GM23338 (cell line): ENCODE results near the gene PKIB. TPM values are rescaled to one million over a fixed set of nuclear protein-coding genes. Genes with fewer than 3 reads are reported as not detected.

ENCODE experiments used
- ATAC-seq: fragments of 200-7000 bp; cut with Tn5 transposase; 3 replicates; pipeline ENCODE4 v1.9.1; 2020
- DNase-seq: peaks from one replicate; pipeline ENCODE4 v3.0.0-alpha.2; 2015; ENCODE audit warnings: low spot score
- H2AFZ ChIP-seq: fragments of 200-600 bp; sonication (generic); 2 replicates; pipeline ENCODE4 v1.8.0; 2016; ENCODE audit warnings: antibody characterized with exemption, mild to moderate bottlenecking, moderate library complexity
- H3F3A ChIP-seq: fragments of 200-600 bp; sonication (generic); replicated peaks from 2 replicates; pipeline ENCODE4 v1.8.0; 2017; ENCODE audit warnings: antibody characterized with exemption, mixed run types, low read depth
- H3K27ac ChIP-seq: fragments of 200-600 bp; sonication (generic); 2 replicates; pipeline ENCODE4 v1.6.1; 2016; ENCODE audit warnings: low read depth
- H3K27me3 ChIP-seq: fragments of 200-600 bp; sonication (generic); 2 replicates; pipeline ENCODE4 v1.8.0; 2016; ENCODE audit warnings: mild to moderate bottlenecking, mixed run types, moderate library complexity; ENCODE audit not compliant: insufficient read depth
- H3K36me3 ChIP-seq: fragments of 200-600 bp; sonication (generic); 2 replicates; pipeline ENCODE4 v1.8.0; 2016; ENCODE audit warnings: mild to moderate bottlenecking; ENCODE audit not compliant: insufficient read depth
- H3K4me1 ChIP-seq: fragments of 200-600 bp; sonication (generic); 2 replicates; pipeline ENCODE4 v1.8.0; 2016; ENCODE audit warnings: mild to moderate bottlenecking, moderate library complexity; ENCODE audit not compliant: insufficient read depth
- H3K4me2 ChIP-seq: fragments of 200-600 bp; sonication (generic); 2 replicates; pipeline ENCODE4 v1.7.1; 2017; ENCODE audit warnings: mixed run types
- H3K4me3 ChIP-seq: fragments of 200-600 bp; sonication (generic); 2 replicates; pipeline ENCODE4 v1.6.1; 2016; ENCODE audit warnings: mixed run types
- H3K79me2 ChIP-seq: fragments of 200-600 bp; sonication (generic); replicated peaks from 2 replicates; pipeline ENCODE4 v1.8.0; 2017; ENCODE audit warnings: mild to moderate bottlenecking; ENCODE audit not compliant: insufficient read depth
- H3K9me2 ChIP-seq: fragments of 200-600 bp; sonication (generic); 2 replicates; pipeline ENCODE4 v1.8.0; 2017; ENCODE audit not compliant: insufficient read depth
- H4K20me1 ChIP-seq: fragments of 200-600 bp; sonication (generic); replicated peaks from 2 replicates; pipeline ENCODE4 v1.8.0; 2017; ENCODE audit warnings: mild to moderate bottlenecking; ENCODE audit not compliant: insufficient read depth
- H3K27ac Mint-ChIP-seq: 2 replicates; pipeline ENCODE4 v1.8.0; 2020; ENCODE audit warnings: inconsistent platforms, mild to moderate bottlenecking, moderate library complexity, mixed read lengths
- H3K27me3 Mint-ChIP-seq: 3 replicates; pipeline ENCODE4 v1.8.0; 2022; ENCODE audit warnings: low read depth, mild to moderate bottlenecking, moderate library complexity, mixed read lengths, inconsistent platforms; ENCODE audit not compliant: insufficient read depth, poor library complexity
- H3K36me3 Mint-ChIP-seq: 3 replicates; pipeline ENCODE4 v1.8.0; 2021; ENCODE audit warnings: low read depth, mild to moderate bottlenecking, inconsistent platforms, moderate library complexity, mixed read lengths
- H3K4me1 Mint-ChIP-seq: 3 replicates; pipeline ENCODE4 v1.8.0; 2020; ENCODE audit warnings: mild to moderate bottlenecking, inconsistent platforms, mixed read lengths
- H3K4me3 Mint-ChIP-seq: 3 replicates; pipeline ENCODE4 v1.8.0; 2021; ENCODE audit warnings: moderate library complexity, mild to moderate bottlenecking, inconsistent platforms, mixed read lengths
- H3K9me3 Mint-ChIP-seq: 3 replicates; pipeline ENCODE4 v1.8.0; 2020; ENCODE audit warnings: moderate library complexity, mild to moderate bottlenecking, inconsistent platforms, mixed read lengths
- CREB1 ChIP-seq: fragments of 250-450 bp; sonication (Bioruptor Pico); IDR thresholded peaks from 2 replicates; pipeline ENCODE4 v1.5.0; 2020; ENCODE audit warnings: low read depth, mild to moderate bottlenecking, moderate library complexity
- CTCF ChIP-seq, 2 experiments: fragments of 200-600 bp in 1 of 2; sonication (generic) in 1 of 2; conservative IDR thresholded peaks; 2 replicates each; pipeline versions ENCODE4 v1.5.1 to v1.6.1; 2016 to 2017; ENCODE audit warnings: antibody characterized with exemption in 2 of 2, low read depth in 2 of 2, mild to moderate bottlenecking in 2 of 2, moderate library complexity in 1 of 2
- ETS1 ChIP-seq: IDR thresholded peaks from 2 replicates; pipeline ENCODE4 v1.6.1; 2016; ENCODE audit warnings: antibody characterized with exemption
- EZH2 ChIP-seq: fragments of 200-600 bp; sonication (generic); IDR thresholded peaks from one replicate; pipeline ENCODE4 v1.8.0; 2017; ENCODE audit warnings: antibody characterized with exemption, mild to moderate bottlenecking, low read depth; ENCODE audit not compliant: unreplicated experiment
- EZH2phosphoT487 ChIP-seq: fragments of 200-600 bp; sonication (generic); IDR thresholded peaks from one replicate; pipeline ENCODE4 v1.8.1; 2018; ENCODE audit warnings: antibody characterized with exemption; ENCODE audit not compliant: unreplicated experiment
- JUNB ChIP-seq: IDR thresholded peaks from one replicate; pipeline ENCODE4 v1.6.1; 2016; ENCODE audit warnings: antibody characterized with exemption; ENCODE audit not compliant: unreplicated experiment
- NANOG ChIP-seq: IDR thresholded peaks from 2 replicates; pipeline ENCODE4 v1.6.1; 2016; ENCODE audit warnings: antibody characterized with exemption, borderline replicate concordance
- POLR2AphosphoS5 ChIP-seq: IDR thresholded peaks from 2 replicates; pipeline ENCODE4 v1.6.1; 2016; ENCODE audit warnings: antibody characterized with exemption, low read depth
- REST ChIP-seq: IDR thresholded peaks from one replicate; pipeline ENCODE4 v1.6.1; 2018; ENCODE audit warnings: antibody characterized with exemption; ENCODE audit not compliant: unreplicated experiment
- STAT1 ChIP-seq: IDR thresholded peaks from one replicate; pipeline ENCODE4 v1.6.1; 2016; ENCODE audit warnings: antibody characterized with exemption; ENCODE audit not compliant: unreplicated experiment
- ZNF114 ChIP-seq: fragments of 250-450 bp; sonication (Bioruptor Pico); IDR thresholded peaks from 2 replicates; pipeline ENCODE4 v1.5.0; 2020; ENCODE audit warnings: mild to moderate bottlenecking, moderate library complexity
- ZNF331 ChIP-seq: fragments of 250-450 bp; sonication (Bioruptor Pico); IDR thresholded peaks from 2 replicates; pipeline ENCODE4 v1.5.0; 2020; ENCODE audit warnings: low read depth, mild to moderate bottlenecking, moderate library complexity
- ZNF462 ChIP-seq: fragments of 250-450 bp; sonication (Bioruptor Pico); IDR thresholded peaks from 2 replicates; pipeline ENCODE4 v1.5.0; 2020; ENCODE audit warnings: mild to moderate bottlenecking, moderate library complexity
- polyA plus RNA-seq: library from polyadenylated mRNA; unstranded; fragments of >200 nt; fragmentation: Nextera tagmentation; extraction: Ambion mirVana; gene quantifications from 2 replicates; pipeline ENCODE4 v1.2.1, GENCODE V29; 2016
- total RNA-seq: library from RNA; depleted of rRNA; stranded (reverse); fragments of >200 nt; shearing (Covaris generic); gene quantifications from 2 replicates; pipeline ENCODE4 v1.2.3, GENCODE V29; 2014

The PKIB gene
- total and polyA plus RNA-seq, 2 experiments from 2014 or later = 125 to 170 TPM

- H3K9me3 Mint-ChIP-seq = peaks cover 30% of the 10 kb centered on the region
Observed at GRCh38 chr6:122565708-122566107, 44.5 kb upstream of the PKIB start.

More at GRCh38 chr6:122565708-122566107, 44.5 kb upstream of the PKIB start:
- H3K27me3 Mint-ChIP-seq = peaks cover 8% of the 10 kb centered on the region
- Histone ChIP-seq H3K9me2 (no peaks in the 10 kb centered on the region; the same call in 1 of the 2 replicates), H3K36me3 (no peaks in the 10 kb centered on the region), H3K79me2 (peaks cover 58% of the 10 kb centered on the region), H3K4me1 (peaks cover 19% of the 10 kb centered on the region), H3K27me3 (no peaks in the 10 kb centered on the region), H2AFZ (no peak overlapping the region), H3K4me2 (no peak overlapping the region), H3K27ac (no peak overlapping the region), H3F3A (no peaks in the 10 kb centered on the region), H3K4me3 (no peak overlapping the region), H4K20me1 (peaks cover 48% of the 10 kb centered on the region)
- H3K36me3 Mint-ChIP-seq = peaks cover 68% of the 10 kb centered on the region
- no peak for TF ChIP-seq EZH2
- no peak for TF ChIP-seq ZNF114 (CRISPR knock-in tag)
- TF ChIP-seq REST = no peak
- no peak for TF ChIP-seq CREB1 (CRISPR knock-in tag)
- no peak for TF ChIP-seq EZH2phosphoT487
- TF ChIP-seq JUNB = no peak
- TF ChIP-seq POLR2AphosphoS5 = no peak
- no peak for TF ChIP-seq CTCF (conservative IDR thresholded peaks at IDR 0.05; ENCODE audit: low read depth in 2 of 2)
- TF ChIP-seq STAT1 = no peak
- TF ChIP-seq NANOG = no peak
- TF ChIP-seq ZNF331 (CRISPR knock-in tag) = no peak
- no peak for TF ChIP-seq ETS1
- TF ChIP-seq ZNF462 = no peak
- DNase-seq (no peak), ATAC-seq (no peak)
- H3K4me1 Mint-ChIP-seq = peaks cover 26% of the 10 kb centered on the region
- H3K4me3 Mint-ChIP-seq = no peak overlapping the region
- H3K27ac Mint-ChIP-seq = no peak overlapping the region
